HG03354 (cell line): ENCODE data around the gene GAD1.
A peak's percentile ranks its signal among the peaks of the same experiment; 100 is the strongest.

Experiments used
- ATAC-seq: cut with Tn5 transposase; IDR thresholded peaks from one replicate; pipeline ENCODE4 v1.9.1; 2021; ENCODE audit warnings: mild to moderate bottlenecking; ENCODE audit not compliant: unreplicated experiment, poor library complexity, severe bottlenecking

GAD1 gene

GRCh38 chr2:170840717-170841210 is 24.1 kb downstream of the GAD1 start:
- ATAC-seq: no peak

DNA sequence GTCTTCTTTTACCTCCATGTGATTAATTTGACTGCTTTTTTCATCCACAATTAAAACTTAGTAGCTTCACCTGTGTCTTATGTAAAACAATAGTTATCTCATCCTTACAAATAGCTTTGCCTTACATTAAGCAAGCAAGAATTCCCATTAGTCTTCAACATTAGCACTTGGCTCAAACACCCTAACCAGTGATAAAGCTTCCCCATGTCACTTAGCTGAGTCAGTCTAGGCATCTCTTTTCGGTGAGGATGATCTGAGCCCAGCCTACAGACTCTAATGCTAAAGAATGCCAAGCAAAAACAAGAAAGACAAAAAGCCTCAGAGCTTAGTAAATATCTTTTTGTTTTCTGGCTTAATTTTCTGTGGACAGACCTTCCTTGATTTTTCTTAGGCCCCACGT is 26.1 kb downstream of the GAD1 start:
- no peak for ATAC-seq

GRCh38 chr2:170843656-170844055 is 27.0 kb downstream of the GAD1 start:
- no peak for ATAC-seq

GRCh38 chr2:170845343-170845742 is 28.7 kb downstream of the GAD1 start:
- no peak for ATAC-seq

GRCh38 chr2:170846314-170846713 is 29.6 kb downstream of the GAD1 start:
- ATAC-seq: no peak

GRCh38 chr2:170847716-170848115 is 31.0 kb downstream of the GAD1 start:
- ATAC-seq: no peak

GRCh38 chr2:170848587-170848986 is 31.9 kb downstream of the GAD1 start:
- no peak for ATAC-seq

DNA sequence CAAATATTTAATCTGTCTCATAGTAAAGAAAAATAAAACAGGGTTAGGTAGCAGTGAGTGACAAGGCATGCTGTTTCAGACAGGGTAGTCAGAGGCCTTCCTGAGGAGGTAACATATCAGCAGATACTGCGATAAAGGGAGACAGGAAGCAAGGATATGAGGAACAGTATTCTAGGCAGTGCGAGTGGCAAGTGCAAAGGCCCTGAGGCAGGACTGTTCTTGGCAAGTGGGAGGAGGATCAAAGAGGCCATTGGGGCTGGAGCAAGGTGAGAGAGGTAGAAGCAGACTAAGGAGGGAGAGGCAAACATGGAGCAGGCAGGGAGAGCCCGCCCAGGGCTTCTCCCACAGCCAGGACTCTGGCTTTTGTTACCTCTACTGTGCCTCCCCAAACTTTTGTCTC is 33.6 kb downstream of the GAD1 start:
- ATAC-seq: no peak

DNA sequence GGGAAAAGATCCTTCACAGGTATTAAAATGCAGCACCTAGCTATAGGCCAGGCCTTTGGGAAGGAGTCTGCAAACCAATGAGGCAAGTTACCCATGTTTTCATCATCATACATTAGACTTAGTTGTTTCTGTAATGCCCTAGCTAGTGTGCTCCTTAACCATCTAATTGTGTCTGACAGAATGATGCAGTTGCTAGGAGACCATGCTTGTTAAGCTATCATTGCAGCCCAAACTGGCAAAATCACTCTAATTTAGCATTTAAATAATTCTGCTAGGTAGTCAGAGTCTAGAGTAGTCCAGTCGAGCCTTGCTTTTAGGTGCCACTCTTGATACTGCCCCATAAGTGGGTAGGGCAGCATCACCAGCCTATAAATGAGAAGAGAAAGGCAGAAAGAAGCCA is 34.9 kb downstream of the GAD1 start:
- no peak for ATAC-seq

- ATAC-seq: no peak
These were observed 39.4 kb downstream of the GAD1 start for GRCh38 chr2:170856066-170856465.

- ATAC-seq: no peak
These were observed 45.7 kb downstream of the GAD1 start for GRCh38 chr2:170862286-170862902.

GRCh38 chr2:170863087-170863486 is 46.4 kb downstream of the GAD1 start:
- no peak for ATAC-seq

DNA sequence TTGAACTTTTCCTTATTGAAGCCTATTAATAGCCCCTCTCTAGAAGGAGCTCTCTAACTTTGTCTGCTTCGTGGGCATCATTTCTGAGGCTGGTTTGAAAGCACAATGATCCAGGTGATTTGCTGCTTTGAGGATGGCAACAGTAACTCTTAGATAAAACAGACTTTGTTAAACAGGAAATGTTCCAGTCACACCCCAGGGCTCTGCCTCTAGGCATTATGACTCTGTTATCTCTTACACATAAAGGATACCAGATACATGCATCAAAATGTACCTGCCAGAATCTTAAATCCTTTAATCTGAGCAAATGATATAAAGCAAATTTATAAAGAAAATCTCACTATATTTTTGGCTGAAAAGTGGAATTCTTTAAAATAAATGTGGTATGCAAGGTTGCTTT is 52.3 kb downstream of the GAD1 start:
- ATAC-seq: no peak

DNA sequence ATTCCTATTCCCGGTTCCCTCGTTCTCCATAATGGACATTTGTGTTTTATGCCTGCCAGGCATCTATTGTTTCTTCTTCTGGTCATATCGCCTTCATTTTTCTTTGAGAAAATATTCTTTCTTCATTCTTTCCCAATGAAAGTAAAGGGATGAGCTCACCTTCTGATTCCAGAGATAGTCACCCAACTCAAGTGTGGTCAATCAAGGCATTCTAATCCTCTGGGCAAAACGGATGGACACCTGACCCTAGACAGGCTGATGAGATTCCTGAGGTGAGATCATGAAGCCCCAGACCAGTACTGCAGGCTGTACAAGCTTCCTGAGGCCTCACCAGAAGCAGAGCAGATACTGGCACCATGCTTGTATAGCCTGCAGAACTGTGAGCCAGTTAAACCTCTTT is 52.8 kb downstream of the GAD1 start:
- ATAC-seq: no peak

- ATAC-seq: peak; percentile 95
These were observed 56.5 kb downstream of the GAD1 start for GRCh38 chr2:170873035-170873692.

DNA sequence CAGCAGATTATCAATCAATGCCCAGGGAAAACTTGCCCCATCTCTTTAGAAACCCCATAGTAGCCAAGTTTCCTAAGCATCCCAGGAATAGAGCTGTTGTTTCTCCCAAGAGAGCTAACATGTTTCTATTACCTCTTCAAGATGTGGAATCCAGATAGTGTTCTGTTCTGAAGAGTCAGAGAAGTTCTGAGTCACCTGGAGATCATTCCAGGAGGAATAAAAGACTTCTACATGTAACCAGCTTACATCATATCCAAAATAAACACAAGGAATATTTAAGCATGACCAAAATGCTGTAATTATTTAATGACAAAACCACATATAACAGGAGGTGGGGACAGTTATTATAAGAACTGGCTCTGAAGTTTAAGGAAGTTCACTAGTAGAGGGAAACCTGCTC is 61.4 kb downstream of the GAD1 start:
- ATAC-seq: no peak

DNA sequence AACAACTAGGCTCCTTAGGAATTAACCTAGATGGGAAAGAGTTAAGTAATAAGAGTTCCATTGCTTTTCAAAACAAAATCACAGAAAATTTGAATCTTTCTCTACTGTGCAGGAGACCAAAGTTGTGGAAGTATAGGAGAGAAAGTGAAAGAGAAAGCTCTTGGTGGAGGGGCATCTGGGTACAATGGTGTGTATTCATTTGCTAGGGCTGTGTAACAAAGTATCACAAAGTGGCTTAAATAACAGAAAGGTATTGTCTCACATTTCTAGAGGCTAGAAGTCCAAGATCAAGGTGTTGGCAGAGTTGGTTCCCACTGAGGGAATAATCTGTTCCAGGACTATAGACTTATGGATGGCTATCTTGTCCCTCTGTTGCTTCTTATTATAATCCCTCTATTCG is 61.8 kb downstream of the GAD1 start:
- peak; percentile 58 for ATAC-seq

DNA sequence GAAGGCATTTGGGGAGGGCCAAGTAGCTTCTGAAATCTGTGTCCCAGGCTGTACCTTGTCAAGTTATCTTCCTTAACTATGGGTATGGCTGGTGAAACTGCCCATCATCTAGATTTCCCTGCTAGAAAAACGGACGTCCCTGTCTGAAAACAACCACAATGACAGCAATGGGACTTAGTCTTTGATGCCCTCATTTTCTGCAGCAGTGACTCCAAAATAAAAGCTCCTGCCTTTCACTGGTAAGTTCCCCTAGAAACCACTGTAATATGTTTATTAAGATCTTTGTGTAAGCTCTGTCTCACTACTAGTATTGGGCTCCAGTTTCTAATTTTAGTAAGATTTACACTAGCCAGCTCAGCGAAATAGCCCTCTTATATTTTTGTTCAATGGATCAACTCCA is 65.2 kb downstream of the GAD1 start:
- ATAC-seq: no peak

DNA sequence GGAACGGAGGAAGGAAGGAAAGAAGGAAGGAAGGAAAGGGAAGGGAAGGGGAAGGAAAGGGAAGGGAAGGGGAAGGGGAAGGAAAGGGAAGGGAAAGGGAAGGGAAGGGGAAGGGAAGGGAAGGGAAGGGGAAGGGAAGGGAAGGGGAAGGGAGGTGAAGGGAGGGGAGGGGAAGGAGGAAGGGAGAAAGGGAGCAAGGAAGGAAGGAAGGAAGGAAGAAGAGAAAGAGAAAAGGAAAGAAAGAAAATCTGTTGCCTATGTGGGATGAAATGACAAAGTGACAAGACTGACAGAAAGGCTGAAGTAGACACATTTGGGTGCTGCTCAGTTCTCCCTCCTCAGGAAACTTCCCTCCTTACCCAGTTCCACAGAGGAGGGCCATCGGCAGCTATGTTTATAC is 66.1 kb downstream of the GAD1 start:
- no peak for ATAC-seq

- no peak for ATAC-seq
These were observed 67.0 kb downstream of the GAD1 start for GRCh38 chr2:170883683-170884082.

- no peak for ATAC-seq
These were observed 68.6 kb downstream of the GAD1 start for GRCh38 chr2:170885130-170885791.
